K562 (cell line): ENCODE data around the gene MYCL. TPM values are rescaled to one million over a fixed set of nuclear protein-coding genes. Genes with fewer than 3 reads are reported as not detected.
A peak's percentile ranks its signal among the peaks of the same experiment; 100 is the strongest.

Experiments
- BHLHE40 ChIP-seq: IDR thresholded peaks from 2 replicates; pipeline ENCODE4 v1.6.1; 2011; ENCODE audit warnings: low read length, improper control_type of control experiment
- CBX1 ChIP-seq: sonication (generic); IDR thresholded peaks from 2 replicates; pipeline ENCODE4 v1.6.1; 2016; ENCODE audit warnings: antibody characterized with exemption, low read depth, mild to moderate bottlenecking
- CC2D1A ChIP-seq: fragments of 450-650 bp; IDR thresholded peaks from 2 replicates; pipeline ENCODE4 v1.6.1; 2017; ENCODE audit warnings: mild to moderate bottlenecking
- CHD4 ChIP-seq: fragments of 200-600 bp; sonication (generic); IDR thresholded peaks from 3 replicates; pipeline ENCODE4 v1.6.1; 2012; ENCODE audit warnings: low read depth, mild to moderate bottlenecking, mixed read lengths, low read length, inconsistent platforms; ENCODE audit not compliant: insufficient read depth, insufficient replicate concordance, poor library complexity, severe bottlenecking
- CSDE1 ChIP-seq, 2 experiments: fragments of 450-650 bp; IDR thresholded peaks; 2 replicates each; pipeline ENCODE4 v1.6.1; 2016; ENCODE audit warnings: mild to moderate bottlenecking in 1 of 2
- ETV1 ChIP-seq: fragments of 450-650 bp; conservative IDR thresholded peaks from 2 replicates; pipeline ENCODE4 v1.6.1; 2016; ENCODE audit warnings: missing genetic modification characterization, control low read depth, low read depth, missing compliant biosample characterization
- HLTF ChIP-seq: fragments of 450-650 bp; IDR thresholded peaks from 2 replicates; pipeline ENCODE4 v1.6.1; 2016
- JUN ChIP-seq, 2 experiments: sonication (generic) in 1 of 2; formaldehyde crosslinking in 1 of 2; IDR thresholded peaks; 2 replicates each; pipeline versions ENCODE4 v1.6.1 to v1.8.0; 2012 to 2022; ENCODE audit warnings: borderline replicate concordance in 2 of 2, mild to moderate bottlenecking in 2 of 2, improper control_type of control experiment in 1 of 2, low read depth in 1 of 2, low read length in 1 of 2, missing genetic modification reagents in 1 of 2
- MECOM ChIP-seq: fragments of 250-450 bp; sonication (Bioruptor Pico); IDR thresholded peaks from 2 replicates; pipeline ENCODE4 v1.8.0; 2022; ENCODE audit warnings: inconsistent platforms
- NCOR1 ChIP-seq: fragments of 450-650 bp; IDR thresholded peaks from 2 replicates; pipeline ENCODE4 v1.6.1; 2016; ENCODE audit warnings: mild to moderate bottlenecking, moderate library complexity
- PML ChIP-seq: IDR thresholded peaks from 2 replicates; pipeline ENCODE4 v1.6.1; 2012; ENCODE audit warnings: low read length, inconsistent platforms
- RBM15 ChIP-seq: fragments of 200-400 bp; formaldehyde crosslinking; IDR thresholded peaks from 2 replicates; pipeline ENCODE4 v1.6.1; 2018; ENCODE audit warnings: mild to moderate bottlenecking, low read length, moderate library complexity; ENCODE audit not compliant: insufficient read depth
- RBM17 ChIP-seq: fragments of 200-400 bp; formaldehyde crosslinking; IDR thresholded peaks from 2 replicates; pipeline ENCODE4 v1.6.1; 2017; ENCODE audit warnings: low read depth, mild to moderate bottlenecking, low read length, borderline replicate concordance
- RCOR1 ChIP-seq, 2 experiments: IDR thresholded peaks; 2 replicates each; pipeline ENCODE4 v1.6.1; 2012; ENCODE audit warnings: low read depth in 2 of 2, low read length in 2 of 2, borderline replicate concordance in 1 of 2, improper control_type of control experiment in 1 of 2
- SP1 ChIP-seq: sonication (generic); formaldehyde crosslinking; IDR thresholded peaks from 2 replicates; pipeline ENCODE4 v1.8.1; 2022; ENCODE audit warnings: mild to moderate bottlenecking, missing genetic modification reagents
- SPI1 ChIP-seq: IDR thresholded peaks from 2 replicates; pipeline ENCODE4 v1.6.1; 2011; ENCODE audit warnings: low read depth, low read length, control low read depth, borderline replicate concordance
- SRSF3 ChIP-seq: fragments of 200-400 bp; formaldehyde crosslinking; IDR thresholded peaks from 2 replicates; pipeline ENCODE4 v1.6.1; 2016; ENCODE audit warnings: mild to moderate bottlenecking, low read length, moderate library complexity; ENCODE audit not compliant: insufficient read depth
- TFE3 ChIP-seq: fragments of 450-650 bp; formaldehyde crosslinking; IDR thresholded peaks from 2 replicates; pipeline ENCODE4 v1.4.0; 2020; ENCODE audit warnings: mild to moderate bottlenecking, mixed read lengths
- TOE1 ChIP-seq, 2 experiments: fragments of 450-650 bp in 1 of 2; sonication (generic) in 1 of 2; formaldehyde crosslinking in 1 of 2; IDR thresholded peaks; 2 replicates each; pipeline versions ENCODE4 v1.7.1 to v1.8.0; 2016 to 2022; ENCODE audit warnings: borderline replicate concordance in 2 of 2, mild to moderate bottlenecking in 2 of 2, antibody characterized with exemption in 1 of 2, inconsistent platforms in 1 of 2, low read depth in 1 of 2, missing genetic modification reagents in 1 of 2, moderate library complexity in 1 of 2
- YBX1 ChIP-seq: fragments of 450-650 bp; IDR thresholded peaks from 2 replicates; pipeline ENCODE4 v1.7.1; 2016; ENCODE audit warnings: mild to moderate bottlenecking
- ZBED1 ChIP-seq: IDR thresholded peaks from 2 replicates; pipeline ENCODE4 v1.6.1; 2014
- ZBTB11 ChIP-seq, 3 experiments: fragments of 200-800 bp in 1 of 3; fragments of 250-450 bp in 1 of 3; fragments of 450-650 bp in 1 of 3; sonication (Bioruptor Pico) in 1 of 3; sonication (Bioruptor generic) in 1 of 3; formaldehyde crosslinking in 1 of 3; IDR thresholded peaks; 2 replicates each; pipeline versions ENCODE4 v1.6.1 to v1.8.0; 2016 to 2022; ENCODE audit warnings: mild to moderate bottlenecking in 2 of 3, missing genetic modification characterization in 2 of 3, missing compliant biosample characterization in 1 of 3, moderate library complexity in 1 of 3
- ZBTB26 ChIP-seq: fragments of 450-650 bp; formaldehyde crosslinking; IDR thresholded peaks from 2 replicates; pipeline ENCODE4 v1.4.0; 2022; ENCODE audit warnings: missing genetic modification characterization
- ZNF24 ChIP-seq: fragments of 450-650 bp; IDR thresholded peaks from 2 replicates; pipeline ENCODE4 v1.6.1; 2016
- polyA plus RNA-seq, 8 experiments: library from polyadenylated mRNA; depleted of rRNA in 4 of 8; stranded (reverse) in 5 of 8; unstranded in 3 of 8; fragments of >200 nt; fragmentation: Nextera tagmentation in 2 of 8; fragmentation: Illumina TruSeq in 1 of 8; extraction: Ambion mirVana in 2 of 8; extraction: Trizol in 1 of 8; gene quantifications; 2 replicates each; pipeline versions ENCODE4 v1.2.1 to v1.2.3, GENCODE V29; 2011 to 2014; ENCODE audit warnings: inconsistent platforms in 1 of 8, missing spikeins in 1 of 8
- total RNA-seq, 7 experiments: library from RNA; depleted of rRNA in 6 of 7; stranded (reverse); fragments of >200 nt in 6 of 7; fragmentation: Illumina TruSeq in 2 of 7; extraction: Trizol in 2 of 7; gene quantifications; 2 replicates each; pipeline versions ENCODE4 v1.2.1 to v1.2.3, GENCODE V29; 2011 to 2021; ENCODE audit warnings: low replicate concordance in 1 of 7

The MYCL gene
- total and polyA plus RNA-seq, 9 of the 15 experiments (the other 6 are each of a cell fraction or from before 2014, with no cell fraction given), result 3.5 to 22.0 (median 12.8) TPM

DNA sequence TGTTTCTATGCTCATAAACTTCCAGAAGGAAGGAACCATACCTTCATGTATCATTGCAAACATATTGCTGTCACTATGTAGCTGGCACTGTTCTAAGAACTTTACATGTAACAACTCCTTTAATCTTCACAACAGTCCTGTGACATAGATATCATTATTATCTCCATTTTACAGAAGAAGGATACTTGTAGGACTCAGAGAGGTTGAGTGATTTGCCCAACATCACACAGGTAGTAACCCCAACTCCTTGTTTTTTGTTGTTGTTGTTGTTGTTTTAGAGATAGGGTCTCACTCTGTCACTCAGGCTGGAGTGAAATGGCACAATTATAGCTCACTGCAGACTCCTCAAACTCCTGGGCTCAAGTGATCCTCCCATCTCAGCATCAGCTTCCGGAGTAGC is 10.8 kb downstream of the MYCL start (continued):
- TF ChIP-seq RBM15, result no peak
- no peak for TF ChIP-seq CC2D1A
- no peak for TF ChIP-seq SRSF3
- no peak for TF ChIP-seq CSDE1 (IDR thresholded peaks at IDR 0.05)
- no peak for TF ChIP-seq CBX1
- TF ChIP-seq SP1 (CRISPR knock-in tag), result no peak
- no peak for TF ChIP-seq SPI1
- TF ChIP-seq YBX1, result no peak
- TF ChIP-seq ZBTB11 (CRISPR knock-in tag; IDR thresholded peaks at IDR 0.05), result no peak
- TF ChIP-seq HLTF, result no peak
- TF ChIP-seq RBM17, result no peak
- TF ChIP-seq RCOR1 (IDR thresholded peaks at IDR 0.05; ENCODE audit: borderline replicate concordance in 1 of 2, low read depth in 2 of 2, low read length in 2 of 2), result peak in 1 of 2 experiments; percentile 60; a peak in 1 of 4 replicates
- no peak for TF ChIP-seq ZNF24
- TF ChIP-seq ZBED1, result no peak
- no peak for TF ChIP-seq JUN (IDR thresholded peaks at IDR 0.05; ENCODE audit: borderline replicate concordance, low read depth, low read length)
- no peak for TF ChIP-seq JUN (CRISPR knock-in tag; IDR thresholded peaks at IDR 0.05; ENCODE audit: borderline replicate concordance)
- no peak for TF ChIP-seq ZBTB26 (CRISPR knock-in tag)
- TF ChIP-seq ETV1 (tag), result no peak
- TF ChIP-seq MECOM (CRISPR knock-in tag), result no peak
- TF ChIP-seq CHD4, result no peak
- no peak for TF ChIP-seq PML
- TF ChIP-seq TOE1 (IDR thresholded peaks at IDR 0.05; ENCODE audit: borderline replicate concordance), result 0 out of 2 replicates have a peak, but pooled peaks have one; percentile 17
- TF ChIP-seq TOE1 (CRISPR knock-in tag; IDR thresholded peaks at IDR 0.05; ENCODE audit: borderline replicate concordance, low read depth), result no peak
- TF ChIP-seq BHLHE40, result no peak
- TF ChIP-seq NCOR1, result no peak
- no peak for TF ChIP-seq TFE3 (CRISPR knock-in tag)
